Stimulated activated CD8-positive, alpha-beta memory T cell treated with anti-CD3 and anti-CD28 coated beads, Interleukin-7, amount 100 ng/mL, for 48 hours (primary cell): Measurements from ENCODE around the gene VWF.

Source experiments
- DNase-seq, 2 donors: peaks; one replicate each; pipeline ENCODE4 v3.0.0-alpha.2; 2020; ENCODE audit warnings: low read depth in 1 of 2; ENCODE audit errors: extremely low read depth in 1 of 2

Gene VWF

GRCh38 chr12:6080149-6081045, 44.1 kb downstream of the VWF start:
- DNase-seq, result no peak

- no peak for DNase-seq
These were observed 45.9 kb downstream of the VWF start for GRCh38 chr12:6078398-6079096.

- DNase-seq, result no peak
These were observed 46.8 kb downstream of the VWF start for GRCh38 chr12:6077692-6078083.

- DNase-seq, result no peak
These were observed 47.4 kb downstream of the VWF start for GRCh38 chr12:6076776-6077691.

DNA sequence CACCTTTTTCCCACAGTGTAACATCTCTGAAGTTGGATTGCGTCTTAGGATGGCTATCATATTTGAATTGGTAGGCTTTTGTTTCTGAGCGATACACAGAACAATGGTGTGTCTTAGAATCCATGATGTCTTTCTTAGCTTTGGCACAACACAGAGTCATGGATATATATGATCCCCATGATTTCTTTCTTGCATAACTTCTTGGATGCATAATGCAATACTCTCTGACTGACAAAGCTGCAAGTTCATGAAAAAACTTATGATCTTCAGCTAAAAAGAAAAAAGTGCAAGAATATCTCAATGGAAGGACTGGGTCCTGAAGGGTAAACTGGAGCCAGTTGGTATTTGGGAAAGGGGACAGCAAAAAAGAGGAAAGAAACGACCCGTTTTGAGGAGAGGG, 48.1 kb downstream of the VWF start:
- DNase-seq, result no peak

GRCh38 chr12:6074979-6075585, 49.4 kb downstream of the VWF start:
- peak; percentile 18 to 42 for DNase-seq

- DNase-seq, result no peak
These were observed 50.0 kb downstream of the VWF start for GRCh38 chr12:6074427-6074826.

DNA sequence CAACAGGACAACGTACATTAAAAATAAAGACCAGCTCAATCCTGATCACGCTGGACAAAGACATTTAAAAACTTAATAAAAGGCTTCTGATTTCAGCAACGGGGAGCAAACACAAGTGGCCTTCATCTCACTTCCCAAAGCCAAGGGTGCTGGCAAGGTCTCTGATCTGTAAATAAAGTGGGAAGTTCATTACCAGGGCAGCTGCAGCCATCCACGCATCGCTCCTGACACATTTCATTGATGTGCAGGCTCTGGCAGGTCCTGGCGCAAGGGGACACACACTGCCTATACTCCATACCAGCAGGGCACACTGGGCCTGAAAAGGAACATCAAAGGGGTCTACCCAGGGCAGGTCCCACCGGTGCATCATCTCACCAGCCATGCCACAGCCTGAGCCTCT, 51.0 kb downstream of the VWF start:
- no peak for DNase-seq

DNA sequence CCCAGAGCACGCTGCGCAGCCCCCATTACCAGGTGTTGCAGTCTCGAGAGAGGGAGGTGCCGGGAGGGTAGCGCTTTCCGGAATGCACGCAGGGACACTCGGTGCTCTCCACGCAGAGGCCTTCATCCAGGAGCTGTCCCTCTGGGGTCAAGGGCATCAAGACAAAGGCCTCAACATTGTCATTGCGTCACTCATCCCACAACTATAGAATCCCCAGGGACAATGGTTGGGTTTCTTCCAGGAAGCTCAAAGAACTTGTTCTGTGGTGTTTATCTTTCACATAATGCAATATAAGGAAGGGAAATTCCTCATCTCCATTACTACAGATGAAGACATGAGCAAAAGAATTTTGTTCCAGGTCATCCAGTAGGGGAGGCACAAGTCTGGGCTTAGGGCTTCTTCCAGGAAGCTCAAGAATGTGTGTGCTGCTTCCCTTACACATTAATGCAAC, 52.1 kb downstream of the VWF start:
- no peak for DNase-seq

- DNase-seq, result no peak
These were observed 52.9 kb downstream of the VWF start for GRCh38 chr12:6071589-6071988.

GRCh38 chr12:6070472-6071257, 53.8 kb downstream of the VWF start:
- DNase-seq, result no peak

DNA sequence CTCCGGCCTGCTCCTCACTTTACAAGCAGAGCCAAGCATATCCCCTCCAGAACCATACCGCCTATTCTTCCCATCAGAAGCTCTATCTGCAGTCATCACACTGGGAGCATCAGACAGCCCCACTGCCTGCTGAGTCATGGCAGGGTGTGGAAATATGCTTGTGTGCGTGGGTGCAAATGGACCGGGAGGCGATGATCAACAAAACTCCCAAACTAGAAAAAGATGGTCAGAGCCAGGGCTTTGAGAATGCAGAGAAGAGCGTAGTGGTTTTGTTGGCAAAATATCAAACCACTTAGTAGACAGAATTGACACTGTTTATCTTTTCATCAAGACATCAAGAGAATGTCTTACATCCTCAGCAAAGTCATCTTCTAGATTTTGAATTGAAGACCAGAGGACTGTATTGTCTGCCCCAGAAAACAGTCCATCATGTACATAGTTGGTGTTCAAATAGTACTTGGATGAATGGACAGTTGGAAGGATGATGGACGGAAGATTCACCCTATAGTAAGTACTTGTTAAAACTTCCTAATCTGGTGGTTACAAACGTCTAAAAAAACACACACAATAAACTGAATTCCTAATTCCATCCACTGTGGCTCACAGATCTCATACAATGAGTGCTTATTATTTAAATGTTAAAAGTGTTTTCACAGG, 54.9 kb downstream of the VWF start:
- no peak for DNase-seq

DNA sequence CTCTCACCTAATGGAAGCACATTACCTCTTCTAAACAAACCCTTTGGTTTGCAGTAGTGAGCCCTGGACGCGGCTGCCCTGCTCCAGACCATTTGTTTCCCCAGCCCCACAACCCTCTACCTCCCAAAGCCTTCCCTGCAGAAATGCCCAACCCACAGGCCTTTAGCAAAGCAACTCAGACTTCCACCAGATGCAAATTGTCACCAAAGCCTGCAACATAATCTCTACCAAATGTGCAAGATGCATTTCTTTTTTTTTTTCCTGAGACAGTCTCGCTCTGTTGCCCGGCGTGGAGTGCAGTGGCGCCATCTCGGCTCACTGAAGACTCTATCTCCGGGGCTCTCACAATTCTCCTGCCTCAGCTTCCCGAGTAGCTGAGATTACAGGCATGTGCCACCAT, 56.2 kb downstream of the VWF start:
- no peak for DNase-seq

- DNase-seq, result no peak
These were observed 57.1 kb downstream of the VWF start for GRCh38 chr12:6067152-6067916.

DNA sequence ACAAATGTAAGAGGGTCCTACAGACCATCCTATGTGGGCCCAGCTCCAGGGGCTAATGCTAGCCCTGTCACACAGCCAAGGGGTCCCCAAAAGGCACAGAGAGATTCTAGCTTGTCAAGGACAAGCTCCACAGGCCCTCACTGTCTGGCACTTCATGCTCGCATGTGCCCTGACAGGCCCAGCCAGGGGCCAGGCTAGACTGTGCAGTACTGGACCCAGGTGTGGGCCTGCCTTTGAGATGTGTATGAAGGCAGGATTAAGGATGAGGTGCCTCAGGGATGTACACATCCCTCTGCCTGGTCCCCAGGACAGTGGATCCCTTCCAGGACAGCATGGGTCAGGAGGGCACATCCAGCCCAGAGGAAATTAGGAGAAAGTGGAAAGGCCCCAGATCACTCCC, 57.8 kb downstream of the VWF start:
- no peak for DNase-seq

DNA sequence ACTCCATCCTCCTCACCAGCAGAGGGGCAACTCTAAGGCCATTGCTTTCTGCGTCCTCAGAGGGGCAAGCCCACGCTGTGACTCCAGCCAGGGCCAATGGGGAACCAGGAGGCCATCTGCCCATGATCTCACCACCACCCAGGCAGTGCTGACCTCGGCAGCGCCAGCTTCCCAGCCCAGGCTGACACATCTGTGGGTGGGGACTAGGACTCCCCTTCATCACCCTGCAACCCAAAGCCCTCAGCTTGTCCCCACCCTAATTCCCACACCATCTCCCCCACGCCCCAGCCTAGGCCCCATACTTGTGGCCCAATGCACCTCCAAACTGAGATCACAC, 58.6 kb downstream of the VWF start:
- DNase-seq, result no peak

DNA sequence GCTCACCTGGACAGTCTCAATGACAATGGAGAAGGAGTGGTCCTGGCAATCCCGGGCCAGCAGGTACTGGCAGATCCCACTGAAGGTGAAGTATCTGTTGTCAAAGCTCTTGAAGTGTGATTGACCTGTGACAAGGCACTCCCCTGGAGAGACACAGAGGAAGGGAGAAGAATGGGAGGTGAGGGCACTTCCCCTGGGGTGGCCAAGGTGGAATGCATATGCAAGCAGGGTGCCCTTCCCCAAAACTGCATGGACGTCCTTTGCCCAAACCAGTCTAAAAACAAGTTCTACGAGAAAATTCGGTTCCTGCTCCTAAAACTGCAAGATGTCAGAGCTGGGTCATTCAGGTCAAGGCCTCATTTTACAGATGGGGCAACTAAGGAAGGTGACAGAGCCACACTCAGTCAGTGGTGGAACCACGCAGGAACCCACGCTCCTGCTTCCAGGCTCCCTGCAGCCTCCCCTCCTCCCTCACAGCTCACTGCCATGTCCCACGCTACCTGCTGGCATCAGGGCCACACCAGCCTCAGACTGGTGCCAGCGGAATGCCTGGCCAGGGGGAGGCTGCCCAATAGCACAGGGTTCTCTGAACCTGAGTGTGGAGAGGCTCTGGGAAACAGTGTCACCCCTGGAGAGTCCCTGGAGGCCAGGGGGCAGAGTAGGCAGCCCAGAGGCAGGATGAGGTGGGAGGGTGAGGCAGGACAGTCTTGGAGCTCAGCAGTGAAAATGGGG, 59.2 kb downstream of the VWF start:
- no peak for DNase-seq
